ENCODE results near the gene RUVBL2. TPM values are rescaled to one million over a fixed set of nuclear protein-coding genes. Genes with fewer than 3 reads are reported as not detected.

The RUVBL2 gene
- total RNA-seq, 1 donor = 119 TPM

- no peak for TF ChIP-seq CTCF (IDR thresholded peaks at IDR 0.05; ENCODE audit: insufficient read depth, low read length)
These were observed 16.6 kb upstream of the RUVBL2 start for GRCh38 chr19:48977061-48977460.

GRCh38 chr19:48982280-48982679, 11.4 kb upstream of the RUVBL2 start:
- H3K4me3 ChIP-seq (ENCODE audit: low read depth, low read length) = no peak overlapping the region
- no peak for TF ChIP-seq CTCF (IDR thresholded peaks at IDR 0.05; ENCODE audit: insufficient read depth, low read length)
- no peak for DNase-seq (ENCODE audit: low read depth)

More at GRCh38 chr19:48977061-48977460, 16.6 kb upstream of the RUVBL2 start:
- no peak for DNase-seq (ENCODE audit: low read depth)
- H3K4me3 ChIP-seq (ENCODE audit: low read depth, low read length) = no peak overlapping the region

GRCh38 chr19:48985711-48986110, 8.0 kb upstream of the RUVBL2 start:
- DNase-seq (ENCODE audit: low read depth) = no peak
- TF ChIP-seq CTCF (IDR thresholded peaks at IDR 0.05; ENCODE audit: insufficient read depth, low read length) = no peak
- no peak overlapping the region for H3K4me3 ChIP-seq (ENCODE audit: low read depth, low read length)

GRCh38 chr19:48986211-48986610, 7.5 kb upstream of the RUVBL2 start:
- no peak overlapping the region for H3K4me3 ChIP-seq (ENCODE audit: low read depth, low read length)
- DNase-seq (ENCODE audit: low read depth) = no peak
- TF ChIP-seq CTCF (IDR thresholded peaks at IDR 0.05; ENCODE audit: insufficient read depth, low read length) = no peak

GRCh38 chr19:48987323-48987722, 6.4 kb upstream of the RUVBL2 start:
- DNase-seq (ENCODE audit: low read depth) = no peak
- TF ChIP-seq CTCF (IDR thresholded peaks at IDR 0.05; ENCODE audit: insufficient read depth, low read length) = no peak
- no peak overlapping the region for H3K4me3 ChIP-seq (ENCODE audit: low read depth, low read length)

GRCh38 chr19:48988286-48988685, 5.4 kb upstream of the RUVBL2 start:
- DNase-seq (ENCODE audit: low read depth) = no peak
- H3K4me3 ChIP-seq (ENCODE audit: low read depth, low read length) = no peak overlapping the region
- TF ChIP-seq CTCF (IDR thresholded peaks at IDR 0.05; ENCODE audit: insufficient read depth, low read length) = no peak

GRCh38 chr19:48988860-48989259, 4.8 kb upstream of the RUVBL2 start:
- no peak for TF ChIP-seq CTCF (IDR thresholded peaks at IDR 0.05; ENCODE audit: insufficient read depth, low read length)
- no peak for DNase-seq (ENCODE audit: low read depth)
- no peak overlapping the region for H3K4me3 ChIP-seq (ENCODE audit: low read depth, low read length)
